GM21367 (cell line): ENCODE results near the gene QPRT.
"Not testable (repeated sequence)": the region's sequence is repeated elsewhere in the genome, so short reads cannot be mapped to it uniquely, and the experiment has no call there.

Experiments
- ATAC-seq: cut with Tn5 transposase; IDR thresholded peaks from one replicate; pipeline ENCODE4 v1.9.1; 2021; ENCODE audit not compliant: unreplicated experiment

QPRT gene

DNA sequence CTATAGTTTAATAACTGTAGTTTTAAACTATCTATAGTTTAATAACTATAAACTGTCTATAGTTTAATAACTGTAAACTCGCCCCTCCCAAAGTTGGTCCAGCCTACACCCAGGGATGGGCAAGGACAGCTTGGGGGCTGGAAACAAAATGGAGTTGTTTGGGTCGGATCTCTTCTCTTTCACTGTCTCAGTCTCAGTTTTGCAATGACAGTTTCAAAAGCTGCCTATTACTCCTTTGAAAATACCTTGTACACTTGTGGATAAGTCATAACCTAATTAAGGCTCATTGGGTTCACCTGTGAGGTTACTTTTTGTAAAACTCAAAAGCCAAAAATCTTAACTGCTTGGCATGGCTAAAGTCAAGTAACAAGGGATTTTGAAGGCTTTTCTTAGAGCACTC, 35.4 kb downstream of the QPRT start:
- ATAC-seq: no peak

DNA sequence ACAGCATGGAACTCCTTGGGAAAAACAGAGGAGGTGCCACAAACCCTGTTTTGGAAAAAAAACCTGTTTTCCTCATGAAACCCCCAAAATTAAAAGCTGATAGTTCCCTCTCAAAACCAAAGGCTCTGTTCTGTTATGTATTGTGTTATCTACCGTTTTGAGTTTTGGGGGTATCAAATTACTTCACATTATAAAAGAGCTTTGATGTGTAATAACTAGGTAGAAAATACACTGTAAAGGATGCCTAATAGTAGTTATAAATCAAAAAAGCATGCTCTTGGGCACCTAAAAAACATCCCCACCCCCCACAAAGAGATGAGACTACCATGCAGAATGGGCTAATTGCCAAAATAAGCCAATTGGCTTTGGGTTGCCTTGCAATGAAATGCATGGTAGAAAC, 36.0 kb downstream of the QPRT start:
- ATAC-seq: no peak

DNA sequence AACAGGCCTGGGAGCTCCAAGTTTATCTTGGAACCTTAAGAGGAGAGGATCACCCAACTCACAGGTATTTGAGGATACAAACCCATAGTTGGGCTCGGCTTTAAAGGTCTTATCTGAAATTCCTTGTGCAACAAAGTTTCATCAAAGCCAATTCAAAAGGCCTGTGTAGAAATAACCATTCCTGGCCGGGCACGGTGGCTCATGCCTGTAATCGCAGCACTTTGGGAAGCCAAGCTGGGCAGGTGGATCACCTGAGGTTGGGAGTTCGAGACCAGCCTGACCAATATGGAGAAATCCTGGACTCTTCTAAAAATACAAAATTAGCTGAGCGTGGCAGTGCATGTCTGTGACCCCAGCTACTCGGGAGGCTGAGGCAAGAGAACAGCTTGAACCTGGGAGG, 38.1 kb downstream of the QPRT start:
- no peak for ATAC-seq

DNA sequence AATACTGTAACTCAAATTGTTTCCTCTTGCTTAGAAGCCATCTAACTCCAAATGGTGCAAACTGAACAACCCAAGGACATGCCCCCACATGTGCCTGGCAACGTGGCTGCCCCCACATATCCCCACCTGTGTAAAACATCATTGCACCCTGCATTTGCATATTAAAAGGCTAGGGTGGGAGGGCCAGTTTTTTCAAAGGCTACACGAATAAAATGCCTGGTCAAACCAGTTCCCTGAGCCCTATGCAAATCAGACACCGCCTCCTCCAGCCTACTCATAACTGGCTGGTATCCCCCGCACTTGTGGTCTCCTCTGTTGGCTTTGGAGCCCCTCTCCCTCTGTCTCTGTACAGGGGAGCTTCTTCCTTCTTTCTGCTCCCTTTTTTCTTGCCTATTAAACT, 40.1 kb downstream of the QPRT start:
- no peak for ATAC-seq

DNA sequence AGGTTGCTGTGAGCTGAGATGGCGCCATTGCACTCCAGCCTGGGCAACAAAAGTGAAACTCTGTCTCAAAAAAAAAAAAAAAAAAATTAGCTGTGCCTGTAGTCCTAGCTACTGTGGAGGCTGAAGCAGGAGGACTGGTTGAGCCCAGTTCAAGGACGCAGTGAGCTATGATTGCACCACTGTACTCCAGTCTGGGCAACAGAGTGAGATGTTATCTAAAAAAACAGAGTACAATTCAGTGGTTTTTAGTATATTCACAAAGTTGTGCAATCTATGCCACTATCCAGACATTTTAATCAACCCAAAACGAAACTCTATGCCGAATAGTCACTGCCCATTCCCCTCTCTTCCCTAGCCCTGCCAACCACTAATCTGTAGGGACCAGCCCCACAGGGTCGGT, 41.7 kb downstream of the QPRT start:
- no peak for ATAC-seq

DNA sequence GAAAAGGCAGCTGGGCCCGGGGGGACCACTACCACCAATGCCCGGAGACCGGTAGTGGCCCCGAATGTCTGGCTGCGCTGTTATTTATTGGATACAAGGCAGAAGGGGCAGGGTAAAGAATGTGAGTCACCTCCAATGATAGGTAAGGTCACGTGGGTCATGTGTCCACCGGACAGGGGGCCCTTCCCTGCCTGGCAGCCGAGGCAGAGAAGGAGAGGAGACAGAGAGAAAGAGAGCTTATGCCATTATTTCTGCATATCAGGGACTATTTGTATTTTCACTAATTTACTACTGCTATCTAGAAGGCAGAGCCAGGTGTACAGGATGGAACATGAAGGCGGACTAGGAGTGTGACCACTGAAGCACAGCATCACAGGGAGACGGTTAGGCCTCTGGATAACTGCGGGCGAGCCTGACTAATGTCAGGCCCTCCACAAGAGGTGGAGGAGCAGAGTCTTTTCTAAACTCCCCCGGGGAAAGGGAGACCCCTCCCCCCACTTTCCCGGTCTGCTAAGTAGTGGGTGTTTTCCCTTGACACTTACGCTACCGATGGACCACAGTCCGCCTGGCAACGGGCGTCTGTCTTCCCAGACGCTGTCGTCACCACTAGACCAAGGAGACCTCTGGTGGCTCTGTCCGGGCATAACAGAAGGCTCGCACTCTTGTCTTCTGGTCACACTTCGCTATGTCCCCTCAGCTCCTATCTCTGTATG, 42.3 kb downstream of the QPRT start:
- not testable (repeated sequence) for ATAC-seq

GRCh38 chr16:29726845-29727377, 47.9 kb downstream of the QPRT start:
- no peak for ATAC-seq

DNA sequence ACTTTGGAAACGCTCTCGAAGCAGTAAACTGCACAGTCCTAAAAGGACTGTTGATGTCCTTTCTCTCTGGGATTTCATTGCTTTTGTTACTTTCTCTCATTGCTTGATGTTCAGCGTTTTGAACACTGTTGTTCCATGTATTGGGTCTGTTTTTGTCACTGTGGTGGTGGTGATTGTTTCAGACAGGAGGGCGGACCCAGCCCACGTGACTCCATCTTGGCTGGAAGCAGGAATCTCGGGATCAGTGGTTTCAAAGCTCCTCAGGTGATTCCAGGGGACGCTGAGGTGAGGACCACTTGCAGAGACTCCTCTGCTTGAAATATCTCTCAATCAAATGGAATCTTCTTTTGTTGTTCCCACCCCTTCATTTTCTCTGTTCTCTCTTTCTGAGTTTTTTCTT, 48.5 kb downstream of the QPRT start:
- ATAC-seq: no peak

DNA sequence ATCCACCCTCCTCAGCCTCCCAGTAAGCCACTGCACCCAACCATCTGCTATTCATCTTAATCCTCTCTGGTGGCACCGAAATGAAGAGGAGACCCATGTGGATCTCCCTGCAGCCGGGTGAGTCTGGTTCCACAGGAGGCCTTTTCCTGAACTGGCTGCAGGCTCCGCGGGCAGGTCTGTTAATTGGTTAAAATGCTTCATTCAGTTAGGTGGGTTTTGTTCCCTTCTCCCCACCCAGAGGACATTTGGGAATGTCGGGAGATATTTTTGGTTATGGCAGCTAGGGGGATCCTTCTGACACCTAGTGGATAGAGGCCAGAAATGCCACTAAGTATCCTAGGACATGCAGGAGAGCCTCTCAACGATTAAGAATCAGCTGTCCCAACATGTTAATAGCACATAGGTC, 50.1 kb downstream of the QPRT start:
- ATAC-seq: no peak

DNA sequence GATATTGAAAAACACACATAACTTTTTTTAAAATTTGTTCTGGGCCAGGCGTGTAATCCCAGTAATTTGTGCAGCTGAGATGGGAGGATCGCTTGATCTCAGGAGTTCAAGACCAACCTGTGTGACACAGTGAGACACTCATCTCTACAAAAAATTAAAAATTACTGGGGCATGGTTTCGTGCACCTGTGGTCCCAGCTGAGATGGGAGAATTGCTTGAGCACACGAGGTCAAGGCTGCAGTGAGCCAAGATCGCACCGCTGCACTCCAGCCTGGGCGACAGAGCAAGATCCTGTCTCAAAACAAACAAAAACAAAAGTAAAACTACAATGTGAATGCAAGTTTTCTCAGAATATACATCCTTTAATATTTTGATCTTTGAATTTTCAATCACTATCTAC, 51.7 kb downstream of the QPRT start:
- no peak for ATAC-seq

DNA sequence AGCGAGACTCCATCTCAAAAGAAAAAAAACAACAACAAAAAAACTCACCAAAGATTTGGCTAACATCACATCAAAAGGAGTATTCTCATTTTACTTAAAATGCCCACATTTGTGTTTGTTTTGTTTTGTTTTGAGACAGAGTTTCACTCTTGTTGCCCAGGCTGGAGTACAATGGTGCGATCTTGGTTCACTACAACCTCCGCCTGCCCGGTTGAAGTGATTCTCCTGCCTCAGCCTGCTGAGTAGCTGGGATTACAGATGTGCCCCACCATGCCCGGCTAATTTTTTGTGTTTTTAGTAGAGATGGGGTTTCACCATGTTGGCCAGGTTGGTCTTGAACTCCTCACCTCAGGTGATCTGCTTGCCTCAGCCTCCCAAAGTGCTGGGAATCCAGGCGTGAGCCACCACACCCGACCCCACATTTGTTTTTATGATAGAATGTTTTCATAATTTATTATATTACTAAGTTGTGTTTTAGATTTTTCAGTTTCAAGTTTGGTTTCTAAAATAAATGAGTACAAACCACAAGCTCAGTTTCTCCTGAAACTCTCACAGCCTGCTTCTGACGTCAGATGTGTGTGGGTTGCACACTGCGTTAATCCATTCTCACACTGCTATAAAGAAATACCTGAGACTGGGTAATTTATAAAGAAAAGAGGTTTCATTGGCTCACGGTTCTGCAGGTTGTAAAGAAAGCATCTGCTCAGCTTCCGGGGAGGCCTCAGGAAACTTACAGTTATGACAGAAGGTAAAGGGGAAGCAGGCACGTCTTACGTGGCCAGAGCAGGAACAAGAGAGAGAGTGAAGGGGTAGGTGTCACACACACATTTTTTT, 53.0 kb downstream of the QPRT start:
- ATAC-seq: not testable (repeated sequence)

DNA sequence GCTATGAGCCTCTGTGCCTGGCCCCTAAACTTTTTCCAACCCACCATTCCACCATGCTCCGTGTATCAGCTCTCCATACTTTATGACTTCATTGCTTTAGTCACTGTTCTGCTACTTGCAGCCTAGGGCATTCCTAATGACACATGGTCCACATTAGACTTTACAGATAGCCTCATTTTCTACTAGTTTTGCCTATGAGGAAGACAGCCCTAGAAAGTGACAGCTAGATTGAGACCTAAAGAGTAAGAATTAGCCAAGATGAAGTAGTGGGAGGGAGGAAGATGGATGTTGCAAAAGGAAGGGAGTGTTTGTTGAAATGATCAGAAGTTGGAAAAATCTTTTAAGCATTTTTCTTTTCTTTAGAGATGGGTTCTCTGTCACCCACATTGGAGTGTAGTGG, 55.8 kb downstream of the QPRT start:
- no peak for ATAC-seq

- ATAC-seq: no peak
Measured at GRCh38 chr16:29736112-29736511, 57.1 kb downstream of the QPRT start.

- ATAC-seq: no peak
Measured at GRCh38 chr16:29736764-29737163, 57.8 kb downstream of the QPRT start.

- no peak for ATAC-seq
Measured at GRCh38 chr16:29737713-29738112, 58.7 kb downstream of the QPRT start.

DNA sequence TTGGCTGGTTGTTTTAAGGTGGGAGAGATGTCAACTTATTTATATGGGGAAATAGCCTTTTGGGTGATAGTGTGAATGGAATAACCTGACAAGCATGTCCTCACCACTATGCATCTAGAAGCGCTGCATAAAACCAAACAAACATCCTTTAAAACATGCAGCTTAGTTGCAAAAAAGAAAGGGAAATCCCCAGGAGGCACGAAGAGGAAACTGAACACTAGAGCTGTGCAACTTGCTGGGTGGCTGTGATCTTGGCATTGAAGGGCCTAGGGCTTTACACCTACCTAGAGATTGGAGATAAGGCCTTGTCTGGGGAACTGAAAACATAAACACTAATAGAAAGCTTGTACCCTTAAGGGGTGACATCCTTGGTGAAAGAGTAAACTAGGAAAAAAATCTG, 59.5 kb downstream of the QPRT start:
- ATAC-seq: no peak

DNA sequence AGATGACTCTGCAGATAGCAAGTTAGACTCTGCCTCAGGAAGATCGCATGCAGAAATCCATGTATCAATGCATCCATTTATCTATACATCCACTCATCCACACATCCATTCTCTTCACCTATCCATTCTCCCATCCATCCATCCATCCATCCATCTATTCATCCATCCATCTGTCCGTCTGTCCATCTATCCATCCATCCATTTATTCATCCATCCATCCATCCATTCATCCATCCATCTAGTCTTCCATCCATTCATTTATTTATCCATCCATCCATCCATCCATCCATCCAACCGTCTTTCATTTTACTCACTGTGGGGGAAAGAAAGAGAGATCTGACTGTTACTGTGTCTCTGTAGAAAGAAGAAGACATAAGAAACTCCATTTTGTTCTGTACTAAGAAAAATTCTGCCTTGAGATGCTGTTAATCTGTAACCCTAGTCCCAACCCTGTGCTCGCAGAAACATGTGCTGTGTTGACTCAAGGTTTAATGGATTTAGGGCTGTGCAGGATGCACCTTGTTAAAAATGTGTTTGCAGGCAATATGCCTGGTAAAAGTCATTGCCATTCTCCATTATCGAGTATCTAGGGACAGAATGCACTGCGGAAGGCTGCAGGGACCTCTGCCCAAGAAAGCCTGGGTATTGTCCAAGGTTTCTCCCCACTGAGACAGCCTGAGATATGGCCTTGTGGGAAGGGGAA, 61.1 kb downstream of the QPRT start:
- ATAC-seq: not testable (repeated sequence)

DNA sequence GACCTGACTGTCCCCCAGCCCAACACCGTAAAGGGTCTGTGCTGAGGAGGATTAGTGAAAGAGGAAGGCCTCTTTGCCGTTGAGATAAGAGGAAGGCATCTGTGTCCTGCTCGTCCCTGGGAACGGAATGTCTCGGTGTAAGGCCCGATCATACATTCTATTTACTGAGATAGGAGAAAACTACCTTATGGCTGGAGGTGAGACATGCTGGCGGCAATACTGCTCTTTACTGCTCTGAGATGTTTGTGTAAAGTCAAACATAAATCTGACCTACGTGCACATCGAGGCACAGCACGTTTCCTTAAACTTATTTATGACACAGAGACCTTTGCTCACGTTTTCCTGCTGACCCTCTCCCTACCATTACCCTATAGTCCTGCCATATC, 61.6 kb downstream of the QPRT start:
- not testable (repeated sequence) for ATAC-seq

GRCh38 chr16:29742683-29743275, 63.8 kb downstream of the QPRT start:
- no peak for ATAC-seq

DNA sequence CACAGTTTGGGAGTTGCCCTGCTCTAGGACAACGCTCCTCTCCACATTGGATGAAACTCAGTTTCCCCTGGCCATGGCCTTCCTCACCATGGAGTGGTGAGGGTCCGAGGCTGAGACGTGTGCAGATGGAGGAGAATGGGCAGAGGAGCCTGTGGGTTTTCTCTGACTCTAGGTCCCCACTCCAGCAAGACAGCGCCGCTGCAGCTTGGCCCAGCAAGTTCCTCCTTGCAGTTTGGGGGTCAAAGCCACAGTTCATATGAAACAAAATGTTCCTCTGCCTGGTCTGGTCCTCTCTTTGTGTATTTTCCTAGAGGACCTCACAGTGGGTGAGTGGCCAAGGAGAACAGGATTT, 64.5 kb downstream of the QPRT start:
- ATAC-seq: no peak

DNA sequence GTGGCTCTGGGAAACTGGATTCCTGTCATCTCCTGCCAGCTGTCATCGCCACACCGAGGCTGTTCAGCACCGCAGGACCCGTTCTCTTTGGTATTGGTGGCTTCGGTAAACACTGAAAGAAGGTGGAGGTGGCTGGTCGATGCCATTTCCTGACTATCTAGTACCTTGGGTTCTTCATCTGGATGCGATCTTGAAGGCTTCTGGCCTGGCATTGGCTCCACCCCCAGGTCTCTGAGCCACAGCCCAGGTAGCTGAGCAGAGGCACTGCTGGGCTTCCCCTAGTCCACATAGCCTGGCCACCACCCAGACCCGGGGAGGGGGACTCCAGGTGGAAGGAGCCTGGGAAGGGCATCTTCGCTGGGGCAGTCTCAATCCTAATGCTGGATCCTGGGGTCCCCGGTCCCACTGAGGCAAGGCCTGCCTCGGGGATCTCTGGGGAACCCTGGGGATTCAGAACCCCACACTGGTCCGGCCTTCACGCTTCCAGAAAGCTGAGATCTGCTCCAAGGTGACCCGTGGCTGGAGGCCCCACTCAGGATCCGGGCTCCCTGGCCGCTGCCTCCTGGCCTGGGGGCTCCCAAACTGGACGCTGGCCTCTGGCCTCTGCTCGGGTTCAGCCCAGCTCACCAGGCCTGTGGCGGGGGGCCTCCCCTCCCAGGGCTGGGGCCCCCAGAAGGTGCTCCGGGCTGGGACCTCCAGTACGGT, 65.0 kb downstream of the QPRT start:
- ATAC-seq: no peak
